Measurements from ENCODE around the gene RBMS1.

- TF ChIP-seq CTCF (IDR thresholded peaks at IDR 0.05; ENCODE audit: low read depth, low read length) (no peak), EZH2phosphoT487 (IDR thresholded peaks at IDR 0.05; ENCODE audit: low read depth) (no peak)
Measured at GRCh38 chr2:160241251-160242137, 252.1 kb downstream of the RBMS1 start.

All from OCI-LY3 (cell line).